HCT116 (cell line): ENCODE data around the gene FOXN3. TPM values are rescaled to one million over a fixed set of nuclear protein-coding genes. Genes with fewer than 3 reads are reported as not detected.

Source experiments
- ATAC-seq: fragments of 200-7000 bp; cut with Tn5 transposase; 2 replicates; pipeline ENCODE4 v1.9.1; 2020; ENCODE audit warnings: mild to moderate bottlenecking, moderate library complexity
- BruUV-seq: library from RNA; stranded (reverse); fragments of 400-500 nt; replicated peaks from 2 replicates; lab custom pipeline; 2021; lab: Mats Ljungman, UMichigan
- CTCF ChIA-PET: fragments of 300-600 bp; sonication (Branson Sonifier 250); formaldehyde crosslinking; loops from one replicate; lab custom pipeline; 2021; ENCODE audit warnings: antibody characterized with exemption; lab: Charles Lee
- POLR2A ChIA-PET: fragments of 300-600, 350-600 bp; sonication (Branson Sonifier 250); formaldehyde crosslinking; loops from one replicate; lab custom pipeline; 2021; ENCODE audit warnings: antibody characterized with exemption; lab: Charles Lee
- RAD21 ChIA-PET, 2 experiments: fragments of 300-600 bp; sonication (Branson Sonifier 250); formaldehyde crosslinking; loops; one replicate each; lab custom pipeline; 2023; ENCODE audit warnings: low total read pairs in 2 of 2; ENCODE audit not compliant: uncharacterized antibody in 2 of 2, unreplicated experiment in 2 of 2, low non-redundant PET in 1 of 2; lab: Charles Lee
- DNase-seq: peaks from one replicate; pipeline ENCODE4 v3.0.0-alpha.2; 2010; ENCODE audit warnings: low read depth, low spot score
- H2AFZ ChIP-seq: fragments of 200-600 bp; shearing (Covaris generic), sonication (generic); 2 replicates; pipeline ENCODE4 v1.6.1; 2017; ENCODE audit warnings: low read depth, mixed run types, mixed read lengths, antibody characterized with exemption, low read length; ENCODE audit not compliant: poor library complexity, severe bottlenecking
- H3K27ac ChIP-seq: 2 replicates; pipeline ENCODE4 v1.5.1; 2012; ENCODE audit warnings: low read depth, low read length
- H3K27me3 ChIP-seq: fragments of 200-600 bp; sonication (generic); 2 replicates; pipeline ENCODE4 v1.6.1; 2016; ENCODE audit warnings: mixed run types, low read length, mixed read lengths; ENCODE audit not compliant: insufficient read depth
- H3K36me3 ChIP-seq, 2 experiments: fragments of 200-500 bp in 1 of 2; fragments of 200-600 bp in 1 of 2; sonication (Bioruptor generic) in 1 of 2; sonication (generic) in 1 of 2; 2 replicates each; pipeline versions ENCODE4 v1.5.1 to v1.6.1; 2014 to 2016; ENCODE audit warnings: low read length in 2 of 2, inconsistent platforms in 1 of 2, mixed read lengths in 1 of 2, mixed run types in 1 of 2; ENCODE audit not compliant: insufficient read depth in 2 of 2, control insufficient read depth in 1 of 2
- H3K4me1 ChIP-seq, 2 experiments: fragments of 200-600 bp in 1 of 2; sonication (generic) in 1 of 2; 2 replicates each; pipeline versions ENCODE4 v1.5.1 to v1.6.1; 2012 to 2017; ENCODE audit warnings: low read length in 2 of 2, inconsistent platforms in 1 of 2, mild to moderate bottlenecking in 1 of 2, mixed read lengths in 1 of 2, mixed run types in 1 of 2, moderate library complexity in 1 of 2; ENCODE audit not compliant: insufficient read depth in 2 of 2, control insufficient read depth in 1 of 2
- H3K4me2 ChIP-seq: fragments of 200-600 bp; sonication (generic); 2 replicates; pipeline ENCODE4 v1.6.1; 2017; ENCODE audit warnings: mixed run types, low read length, mixed read lengths
- H3K4me3 ChIP-seq, 2 experiments: fragments of 200-600 bp in 1 of 2; sonication (generic) in 1 of 2; replicated peaks in 1 of 2; 2 replicates each; pipeline ENCODE4 v1.5.1; 2011 to 2016; ENCODE audit warnings: low read length in 2 of 2, control low read depth in 1 of 2, low read depth in 1 of 2, mild to moderate bottlenecking in 1 of 2, mixed read lengths in 1 of 2, mixed run types in 1 of 2
- H3K79me2 ChIP-seq: fragments of 200-600 bp; sonication (generic); 2 replicates; pipeline ENCODE4 v1.6.1; 2017; ENCODE audit warnings: mild to moderate bottlenecking, mixed run types, low read length, moderate library complexity, mixed read lengths; ENCODE audit not compliant: insufficient read depth
- H3K9ac ChIP-seq: fragments of 200-600 bp; sonication (generic); 2 replicates; pipeline ENCODE4 v1.6.1; 2016; ENCODE audit warnings: low read length, mixed read lengths
- H3K9me2 ChIP-seq: fragments of 200-600 bp; sonication (generic), shearing (Covaris generic); 2 replicates; pipeline ENCODE4 v1.6.1; 2017; ENCODE audit warnings: mixed run types, mild to moderate bottlenecking, moderate library complexity; ENCODE audit not compliant: insufficient read depth
- H3K9me3 ChIP-seq, 2 experiments: fragments of 200-500 bp in 1 of 2; fragments of 200-600 bp in 1 of 2; sonication (Bioruptor generic) in 1 of 2; sonication (generic) in 1 of 2; 2 replicates each; pipeline ENCODE4 v1.6.1; 2014 to 2017; ENCODE audit warnings: low read length in 2 of 2, mixed read lengths in 2 of 2, inconsistent platforms in 1 of 2, low read depth in 1 of 2, mild to moderate bottlenecking in 1 of 2, mixed run types in 1 of 2, moderate library complexity in 1 of 2; ENCODE audit not compliant: control insufficient read depth in 1 of 2, insufficient read depth in 1 of 2
- H4K20me1 ChIP-seq: fragments of 200-600 bp; sonication (generic), shearing (Covaris generic); 2 replicates; pipeline ENCODE4 v1.6.1; 2017; ENCODE audit warnings: mixed run types, mild to moderate bottlenecking, moderate library complexity; ENCODE audit not compliant: insufficient read depth
- CBX3 ChIP-seq: IDR thresholded peaks from 2 replicates; pipeline ENCODE4 v1.6.1; 2012; ENCODE audit warnings: low read depth
- EZH2phosphoT487 ChIP-seq: fragments of 200-600 bp; IDR thresholded peaks from 2 replicates; pipeline ENCODE4 v1.6.1; 2018; ENCODE audit warnings: antibody characterized with exemption, borderline replicate concordance
- FOSL1 ChIP-seq: IDR thresholded peaks from 2 replicates; pipeline ENCODE4 v1.6.1; 2012; ENCODE audit warnings: low read depth
- SIN3A ChIP-seq: IDR thresholded peaks from 2 replicates; pipeline ENCODE4 v1.6.1; 2012; ENCODE audit warnings: low read depth
- SP1 ChIP-seq: IDR thresholded peaks from 2 replicates; pipeline ENCODE4 v1.6.1; 2012; ENCODE audit warnings: low read depth
- ZNF274 ChIP-seq: fragments of 200-500 bp; sonication (Bioruptor generic); IDR thresholded peaks from 2 replicates; pipeline ENCODE4 v1.6.1; 2014; ENCODE audit warnings: mild to moderate bottlenecking, low read depth, low read length, inconsistent platforms
- intact Hi-C: fragments of 100-400 bp; cut with micrococcal nuclease; formaldehyde crosslinking; loops from 2 replicates; pipeline ENCODE4 v1.10.0; 2022
- total RNA-seq: library from RNA; stranded (reverse); gene quantifications from one replicate; pipeline ENCODE4 v1.2.1, GENCODE V29; 2021; ENCODE audit not compliant: unreplicated experiment
- TF ChIP-seq, protein P1 (sequence below): IDR thresholded peaks from 2 replicates; pipeline ENCODE4 v1.6.1; 2012; ENCODE audit warnings: low read depth

FOXN3 gene
- total RNA-seq, 1 experiment from 2014 or later = 20.0 TPM

- Histone ChIP-seq H3K4me1 (no peaks in the 10 kb centered on the region), H3K79me2 (no peaks in the 10 kb centered on the region), H3K9ac (no peak overlapping the region), H3K9me2 (no peaks in the 10 kb centered on the region), H3K27me3 (no peaks in the 10 kb centered on the region), H4K20me1 (no peaks in the 10 kb centered on the region), H3K4me2 (no peak overlapping the region), H3K9me3 (peaks cover 0 to 6% of the 10 kb centered on the region in 2 experiments; a peak in 1 of 4 replicates), H2AFZ (no peak overlapping the region), H3K27ac (no peak overlapping the region), H3K4me3 (no peak overlapping the region), H3K36me3 (no peaks in the 10 kb centered on the region)
- no peak for ATAC-seq
- ChIA-PET RAD21 (no interaction called here), CTCF (no interaction called here), POLR2A (no interaction called here)
- intact Hi-C loops = no loop called here
- DNase-seq = no peak
- TF ChIP-seq SIN3A (no peak), ZNF274 (no peak), FOSL1 (no peak), EZH2phosphoT487 (no peak), CBX3 (no peak), SP1 (no peak)
- TF ChIP-seq, protein P1, sequence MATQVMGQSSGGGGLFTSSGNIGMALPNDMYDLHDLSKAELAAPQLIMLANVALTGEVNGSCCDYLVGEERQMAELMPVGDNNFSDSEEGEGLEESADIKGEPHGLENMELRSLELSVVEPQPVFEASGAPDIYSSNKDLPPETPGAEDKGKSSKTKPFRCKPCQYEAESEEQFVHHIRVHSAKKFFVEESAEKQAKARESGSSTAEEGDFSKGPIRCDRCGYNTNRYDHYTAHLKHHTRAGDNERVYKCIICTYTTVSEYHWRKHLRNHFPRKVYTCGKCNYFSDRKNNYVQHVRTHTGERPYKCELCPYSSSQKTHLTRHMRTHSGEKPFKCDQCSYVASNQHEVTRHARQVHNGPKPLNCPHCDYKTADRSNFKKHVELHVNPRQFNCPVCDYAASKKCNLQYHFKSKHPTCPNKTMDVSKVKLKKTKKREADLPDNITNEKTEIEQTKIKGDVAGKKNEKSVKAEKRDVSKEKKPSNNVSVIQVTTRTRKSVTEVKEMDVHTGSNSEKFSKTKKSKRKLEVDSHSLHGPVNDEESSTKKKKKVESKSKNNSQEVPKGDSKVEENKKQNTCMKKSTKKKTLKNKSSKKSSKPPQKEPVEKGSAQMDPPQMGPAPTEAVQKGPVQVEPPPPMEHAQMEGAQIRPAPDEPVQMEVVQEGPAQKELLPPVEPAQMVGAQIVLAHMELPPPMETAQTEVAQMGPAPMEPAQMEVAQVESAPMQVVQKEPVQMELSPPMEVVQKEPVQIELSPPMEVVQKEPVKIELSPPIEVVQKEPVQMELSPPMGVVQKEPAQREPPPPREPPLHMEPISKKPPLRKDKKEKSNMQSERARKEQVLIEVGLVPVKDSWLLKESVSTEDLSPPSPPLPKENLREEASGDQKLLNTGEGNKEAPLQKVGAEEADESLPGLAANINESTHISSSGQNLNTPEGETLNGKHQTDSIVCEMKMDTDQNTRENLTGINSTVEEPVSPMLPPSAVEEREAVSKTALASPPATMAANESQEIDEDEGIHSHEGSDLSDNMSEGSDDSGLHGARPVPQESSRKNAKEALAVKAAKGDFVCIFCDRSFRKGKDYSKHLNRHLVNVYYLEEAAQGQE = no peak
- no TSS peak for BruUV-seq
Observed at GRCh38 chr14:89317051-89317691, 99.9 kb downstream of the FOXN3 start.
